DND-41 (cell line): Measurements from ENCODE around the gene PLAGL2.

Source experiments
- ATAC-seq: fragments of 200-7000 bp; cut with Tn5 transposase; 3 replicates; pipeline ENCODE4 v1.9.1; 2021; ENCODE audit warnings: low read depth; ENCODE audit not compliant: insufficient read depth
- DNase-seq: peaks from one replicate; pipeline ENCODE4 v3.0.0-alpha.2; 2020
- H2AFZ ChIP-seq: 2 replicates; pipeline ENCODE4 v1.6.0; 2012; ENCODE audit warnings: low read depth, low read length
- H3K27ac ChIP-seq: 2 replicates; pipeline ENCODE4 v1.5.1; 2012; ENCODE audit warnings: low read length, inconsistent platforms
- H3K27me3 ChIP-seq: fragments of 200-600 bp; sonication (generic); 2 replicates; pipeline ENCODE4 v1.6.0; 2012; ENCODE audit warnings: low read length, mild to moderate bottlenecking, inconsistent platforms; ENCODE audit not compliant: insufficient read depth, poor library complexity
- H3K36me3 ChIP-seq: 2 replicates; pipeline ENCODE4 v1.5.1; 2012; ENCODE audit warnings: low read length, inconsistent platforms; ENCODE audit not compliant: insufficient read depth
- H3K4me1 ChIP-seq: 2 replicates; pipeline ENCODE4 v1.5.1; 2012; ENCODE audit warnings: mild to moderate bottlenecking, low read length; ENCODE audit not compliant: insufficient read depth
- H3K4me2 ChIP-seq: 2 replicates; pipeline ENCODE4 v1.6.0; 2012; ENCODE audit warnings: mild to moderate bottlenecking, moderate library complexity, low read length, inconsistent platforms; ENCODE audit not compliant: insufficient read depth
- H3K4me3 ChIP-seq, 2 experiments: fragments of 200-600 bp in 1 of 2; shearing (Covaris generic) in 1 of 2; 2 replicates each; pipeline ENCODE4 v1.5.1; 2012 to 2016; ENCODE audit warnings: inconsistent platforms in 2 of 2, low read length in 2 of 2, mild to moderate bottlenecking in 2 of 2, low read depth in 1 of 2, moderate library complexity in 1 of 2
- H3K79me2 ChIP-seq: 2 replicates; pipeline ENCODE4 v1.6.0; 2012; ENCODE audit warnings: low read length, inconsistent platforms; ENCODE audit not compliant: insufficient read depth
- H3K9ac ChIP-seq: 2 replicates; pipeline ENCODE4 v1.6.0; 2012; ENCODE audit warnings: low read depth, mild to moderate bottlenecking, inconsistent platforms, low read length, moderate library complexity
- H3K9me3 ChIP-seq: 2 replicates; pipeline ENCODE4 v1.5.1; 2012; ENCODE audit warnings: low read length, moderate library complexity, mild to moderate bottlenecking, inconsistent platforms; ENCODE audit not compliant: insufficient read depth, severe bottlenecking
- H4K20me1 ChIP-seq: 2 replicates; pipeline ENCODE4 v1.6.0; 2012; ENCODE audit warnings: low read length; ENCODE audit not compliant: insufficient read depth
- CTCF ChIP-seq: IDR thresholded peaks from 2 replicates; pipeline ENCODE4 v1.5.1; 2012; ENCODE audit warnings: borderline replicate concordance, low read length, moderate library complexity, mild to moderate bottlenecking; ENCODE audit not compliant: poor library complexity, severe bottlenecking; ENCODE audit errors: extremely low read depth
- EZH2 ChIP-seq: IDR thresholded peaks from 3 replicates; pipeline ENCODE4 v1.6.1; 2012; ENCODE audit warnings: borderline replicate concordance, low read depth, mild to moderate bottlenecking, moderate library complexity, low read length, inconsistent platforms; ENCODE audit not compliant: severe bottlenecking

PLAGL2 gene

GRCh38 chr20:32209850-32210605 lies 2.5 kb upstream of the PLAGL2 start:
- Histone ChIP-seq H3K4me1 (peaks cover 46% of the 10 kb centered on the region), H2AFZ (no peak overlapping the region), H3K27ac (no peak overlapping the region), H3K9ac (peak overlapping the region; percentile 94; the same call in 1 of the 2 replicates), H3K79me2 (peaks cover 71% of the 10 kb centered on the region), H3K36me3 (peaks cover 54% of the 10 kb centered on the region), H3K27me3 (no peaks in the 10 kb centered on the region), H3K4me2 (peak overlapping the region; percentile 76; the same call in 1 of the 2 replicates), H4K20me1 (peaks cover 15% of the 10 kb centered on the region), H3K4me3 (no peak overlapping the region), H3K9me3 (no peaks in the 10 kb centered on the region)
- ATAC-seq: no peak
- TF ChIP-seq EZH2 (no peak), CTCF (no peak)
- DNase-seq: no peak

- Histone ChIP-seq H3K9me3 (no peaks in the 10 kb centered on the region), H3K79me2 (peaks cover 82% of the 10 kb centered on the region), H3K4me3 (peak overlapping the region; percentile 97; a peak in 3 of 4 replicates), H3K36me3 (peaks cover 54% of the 10 kb centered on the region), H3K27ac (peak overlapping the region; percentile 87), H3K4me1 (peaks cover 55% of the 10 kb centered on the region), H4K20me1 (peaks cover 29% of the 10 kb centered on the region), H3K27me3 (no peaks in the 10 kb centered on the region), H3K9ac (peak overlapping the region; percentile 94), H2AFZ (peak overlapping the region; percentile 99), H3K4me2 (peak overlapping the region; percentile 76)
- DNase-seq (no peak), ATAC-seq (no peak)
- TF ChIP-seq CTCF (no peak), EZH2 (no peak)
These were observed 1.1 kb upstream of the PLAGL2 start for GRCh38 chr20:32208499-32209154.

- Histone ChIP-seq H3K9ac (peak overlapping the region; percentile 94), H3K27ac (peak overlapping the region; percentile 72), H3K27me3 (no peaks in the 10 kb centered on the region), H3K4me3 (peak overlapping the region; percentile 97), H3K4me1 (peaks cover 64% of the 10 kb centered on the region), H4K20me1 (peaks cover 46% of the 10 kb centered on the region), H3K79me2 (peaks cover 93% of the 10 kb centered on the region), H3K36me3 (peaks cover 57% of the 10 kb centered on the region), H2AFZ (peak overlapping the region; percentile 61), H3K4me2 (peak overlapping the region; percentile 85), H3K9me3 (no peaks in the 10 kb centered on the region)
- TF ChIP-seq EZH2: no peak
- DNase-seq: peak; percentile 47
- peak; percentile 15; the same call in 2 of the 3 replicates for ATAC-seq
These were observed 550 bp downstream of the PLAGL2 start for GRCh38 chr20:32206760-32207625.
